GM21717 (cell line): ENCODE results near the gene STOX2.

Experiments used
- ATAC-seq: cut with Tn5 transposase; IDR thresholded peaks from one replicate; pipeline ENCODE4 v1.9.1; 2021; ENCODE audit warnings: mild to moderate bottlenecking, moderate library complexity; ENCODE audit not compliant: unreplicated experiment

Gene STOX2, protein sequence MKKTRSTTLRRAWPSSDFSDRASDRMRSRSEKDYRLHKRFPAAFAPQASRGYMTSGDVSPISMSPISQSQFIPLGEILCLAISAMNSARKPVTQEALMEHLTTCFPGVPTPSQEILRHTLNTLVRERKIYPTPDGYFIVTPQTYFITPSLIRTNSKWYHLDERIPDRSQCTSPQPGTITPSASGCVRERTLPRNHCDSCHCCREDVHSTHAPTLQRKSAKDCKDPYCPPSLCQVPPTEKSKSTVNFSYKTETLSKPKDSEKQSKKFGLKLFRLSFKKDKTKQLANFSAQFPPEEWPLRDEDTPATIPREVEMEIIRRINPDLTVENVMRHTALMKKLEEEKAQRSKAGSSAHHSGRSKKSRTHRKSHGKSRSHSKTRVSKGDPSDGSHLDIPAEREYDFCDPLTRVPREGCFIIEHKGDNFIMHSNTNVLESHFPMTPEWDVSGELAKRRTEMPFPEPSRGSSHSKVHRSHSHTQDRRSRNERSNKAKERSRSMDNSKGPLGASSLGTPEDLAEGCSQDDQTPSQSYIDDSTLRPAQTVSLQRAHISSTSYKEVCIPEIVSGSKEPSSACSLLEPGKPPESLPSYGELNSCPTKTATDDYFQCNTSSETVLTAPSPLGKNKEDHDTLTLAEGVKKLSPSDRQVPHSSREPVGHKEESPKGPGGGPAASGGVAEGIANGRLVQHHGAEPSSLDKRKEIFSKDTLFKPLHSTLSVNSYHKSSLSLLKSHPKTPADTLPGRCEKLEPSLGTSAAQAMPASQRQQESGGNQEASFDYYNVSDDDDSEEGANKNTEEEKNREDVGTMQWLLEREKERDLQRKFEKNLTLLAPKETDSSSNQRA (N-terminal part only)

DNA sequence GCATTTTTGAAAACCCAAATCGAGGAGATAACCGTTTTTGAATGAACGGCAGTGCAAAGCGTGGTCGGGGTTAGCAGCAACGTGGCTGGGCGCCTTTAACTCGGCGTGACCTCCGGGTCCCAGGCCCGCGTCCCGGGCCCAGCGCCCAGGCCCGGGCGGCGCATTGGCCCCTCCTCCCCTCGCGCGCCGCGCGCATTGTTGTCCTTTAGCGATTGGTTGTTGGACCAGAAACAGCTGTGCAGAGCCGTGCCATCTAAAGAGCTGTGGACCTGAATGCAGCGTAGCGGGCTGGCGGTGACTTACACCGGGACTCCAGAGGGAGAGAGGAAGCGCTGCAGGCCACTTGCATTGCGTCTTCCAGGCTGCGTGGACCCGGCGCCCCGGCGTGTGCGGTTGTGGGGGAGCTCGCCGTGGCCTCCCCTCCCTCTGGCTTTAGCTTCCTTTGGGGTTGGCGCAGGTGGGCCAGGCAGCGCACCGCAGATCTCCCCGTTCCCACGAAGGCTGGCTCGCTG, at the start of gene STOX2:
Gene STOX2 (plus strand): TSS at position 227 of the 512 bp plus-strand sequence. CDS start 1,484 bp downstream, outside the sequence.
- ATAC-seq, result no peak

DNA sequence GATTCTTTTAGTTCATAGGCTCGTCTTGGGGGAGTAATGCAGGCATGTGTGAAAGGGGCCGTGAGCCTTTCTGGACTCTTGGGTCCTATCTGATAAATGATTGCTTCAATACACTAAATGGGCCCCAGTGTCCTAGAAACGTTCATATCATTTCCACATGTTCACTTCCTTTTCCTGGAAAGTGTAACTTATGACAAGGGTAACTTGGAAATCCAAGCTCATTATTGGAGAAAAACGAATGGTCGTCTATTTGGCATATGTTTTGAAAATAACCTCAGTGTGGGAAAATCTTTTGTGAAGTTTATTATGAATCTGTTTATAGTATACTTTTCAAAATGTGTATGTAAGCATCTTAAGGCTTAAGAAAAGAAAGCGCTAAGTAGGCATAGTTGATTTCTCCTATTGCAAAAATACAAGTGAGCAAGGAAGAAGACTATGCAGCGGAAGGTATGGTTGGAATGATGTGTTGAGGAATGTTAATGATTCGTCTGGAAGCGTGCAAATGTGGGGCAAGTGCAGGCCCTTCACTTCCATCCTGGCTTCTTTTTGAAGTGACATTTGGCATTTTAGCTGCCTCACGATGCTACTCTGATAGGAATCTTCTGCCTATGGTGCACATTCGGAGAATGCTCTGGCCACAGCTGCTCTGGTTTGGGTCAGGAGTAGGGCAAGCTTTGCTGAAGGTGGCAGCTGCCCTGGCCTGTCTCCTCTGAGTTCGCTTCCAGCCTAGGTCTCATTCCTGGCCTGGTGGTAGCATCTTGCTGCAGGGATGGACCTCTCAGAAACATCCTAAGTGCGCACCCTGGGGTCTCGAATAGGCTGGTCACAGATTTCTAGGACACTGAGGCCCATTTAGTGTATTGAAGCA, 49.5 kb upstream of the STOX2 start:
- ATAC-seq, result no peak

DNA sequence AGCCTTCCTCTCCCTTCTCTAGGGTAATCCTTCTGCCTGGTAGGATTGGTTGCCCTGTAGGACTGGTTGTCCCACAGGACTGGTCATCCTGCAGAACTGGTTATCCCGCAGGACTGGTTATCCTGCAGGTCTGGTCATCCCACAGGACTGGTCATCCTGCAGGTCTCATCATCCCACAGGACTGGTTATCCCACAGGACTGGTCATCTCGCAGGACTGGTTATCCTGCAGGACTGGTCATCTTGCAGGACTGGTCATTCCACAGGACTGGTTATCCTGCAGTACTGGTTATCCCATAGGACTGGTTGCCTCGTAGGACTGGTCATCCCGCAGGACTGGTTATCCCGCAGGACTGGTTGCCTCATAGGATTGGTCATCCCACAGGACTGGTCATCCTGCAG, 48.1 kb upstream of the STOX2 start:
- ATAC-seq, result no peak

DNA sequence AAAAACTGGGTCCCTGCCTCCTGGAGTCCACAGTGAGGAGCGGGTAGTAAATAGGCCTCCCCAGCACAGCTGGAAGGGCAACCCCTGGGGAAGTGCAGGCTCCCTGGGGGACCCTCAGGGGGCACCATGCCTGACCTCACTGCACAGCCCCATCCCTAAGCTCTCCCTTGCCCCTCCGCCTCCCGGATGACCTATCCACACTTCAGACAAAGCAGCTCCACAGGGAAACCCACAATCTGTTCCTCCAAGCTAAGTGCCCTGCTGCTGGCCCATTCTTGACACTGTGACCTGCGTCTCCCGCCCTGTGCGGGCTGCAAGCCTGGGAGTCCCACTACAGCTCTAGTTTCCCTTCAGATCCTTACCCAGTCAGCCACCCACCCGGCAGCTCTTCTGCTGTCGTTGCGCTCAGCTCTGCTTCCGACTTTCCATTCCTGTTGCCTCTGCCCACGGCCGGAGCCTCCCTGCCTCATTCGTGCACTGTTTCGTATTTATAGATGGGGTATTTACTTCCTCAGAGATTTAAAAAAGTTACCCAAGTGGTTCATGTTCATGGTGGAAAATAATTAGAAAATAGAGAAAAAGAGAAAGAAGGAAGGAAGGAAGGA, 47.0 kb upstream of the STOX2 start:
- no peak for ATAC-seq

DNA sequence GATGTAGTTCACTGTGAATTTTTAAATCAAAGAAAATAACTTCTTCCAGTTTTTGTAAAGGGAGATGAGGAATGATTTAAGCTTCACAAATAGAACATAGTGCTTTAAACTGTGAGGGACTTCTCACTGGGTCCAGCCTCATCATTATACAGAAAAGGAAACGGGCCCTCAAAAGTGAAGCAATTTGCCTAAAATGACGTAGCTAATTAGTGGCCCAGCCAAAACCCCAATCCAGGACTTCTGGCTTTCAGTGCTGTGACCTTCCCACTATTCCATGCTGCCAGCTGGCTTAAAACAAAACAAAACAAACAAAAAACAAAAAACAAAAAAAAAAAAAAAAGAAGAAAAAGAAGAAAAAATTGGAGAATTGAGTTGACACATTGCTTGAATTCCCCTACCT, 45.0 kb upstream of the STOX2 start:
- ATAC-seq, result no peak

DNA sequence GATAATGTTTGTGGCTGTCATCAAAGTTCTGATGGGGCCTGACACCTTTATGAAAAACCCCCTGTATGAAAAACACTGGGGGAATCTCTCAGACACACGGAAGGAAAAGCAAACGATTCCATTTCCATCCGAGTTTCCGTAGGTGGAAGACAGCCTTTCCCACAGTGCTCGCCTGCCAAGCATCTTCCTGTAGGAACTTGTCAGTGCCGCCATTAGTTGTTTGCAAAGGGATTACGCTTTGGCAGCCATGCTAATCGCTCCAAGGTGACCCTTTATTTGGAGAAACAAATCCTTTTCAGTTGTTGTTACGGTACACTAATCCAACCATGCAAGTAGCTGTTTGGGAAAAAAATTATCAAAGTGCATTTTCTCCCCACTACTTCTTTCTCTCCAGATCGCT, 44.4 kb upstream of the STOX2 start:
- no peak for ATAC-seq

DNA sequence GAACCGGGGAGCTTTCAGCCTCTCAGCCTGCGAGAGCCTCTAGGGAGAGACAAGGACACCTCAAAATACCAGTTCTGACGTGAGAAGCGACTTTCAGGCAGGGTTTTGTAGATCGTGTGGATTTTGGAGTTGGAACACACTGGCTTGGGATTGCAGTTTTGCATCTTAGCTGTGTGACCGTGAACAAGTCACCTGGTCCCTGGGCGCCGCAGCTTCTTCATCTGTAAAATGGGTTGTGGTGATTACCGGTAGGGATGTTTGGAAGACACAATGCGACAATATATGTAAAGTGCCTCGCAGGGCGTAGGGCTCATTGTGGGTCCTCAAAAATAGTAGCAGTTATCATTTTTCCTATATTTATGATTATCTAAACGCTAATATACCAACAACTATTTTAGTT, 43.7 kb upstream of the STOX2 start:
- no peak for ATAC-seq

DNA sequence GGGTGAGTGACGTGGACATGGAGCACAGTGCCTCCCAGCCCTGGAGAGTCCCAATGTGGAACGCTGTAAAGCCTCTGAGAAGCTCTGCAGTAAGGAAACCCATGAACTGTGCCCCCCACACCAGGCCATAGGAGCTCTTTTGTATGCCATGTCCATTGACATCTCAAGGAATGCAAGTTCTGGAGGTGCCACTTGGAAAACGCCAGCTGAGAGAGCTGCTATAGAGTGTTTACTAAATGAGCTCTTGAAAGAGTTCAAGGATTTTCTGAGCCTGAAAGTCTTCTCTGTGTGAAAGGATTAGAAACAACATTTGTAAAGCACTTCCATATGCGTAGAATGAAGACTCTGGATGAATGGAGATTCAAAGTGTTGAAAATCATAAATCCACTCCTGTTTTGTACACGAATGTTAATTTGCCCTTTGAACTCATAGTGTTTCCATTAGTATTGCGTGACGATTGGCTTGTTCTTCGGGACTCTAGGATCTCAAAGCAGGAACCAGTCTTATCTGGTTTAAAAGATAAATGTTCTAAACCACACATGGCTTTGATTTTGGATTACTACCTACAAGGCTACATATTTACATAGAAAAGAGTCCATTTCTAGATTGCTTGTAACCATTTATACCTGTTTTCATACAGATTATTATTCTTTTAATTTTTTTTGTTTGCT, 41.8 kb upstream of the STOX2 start:
- no peak for ATAC-seq

DNA sequence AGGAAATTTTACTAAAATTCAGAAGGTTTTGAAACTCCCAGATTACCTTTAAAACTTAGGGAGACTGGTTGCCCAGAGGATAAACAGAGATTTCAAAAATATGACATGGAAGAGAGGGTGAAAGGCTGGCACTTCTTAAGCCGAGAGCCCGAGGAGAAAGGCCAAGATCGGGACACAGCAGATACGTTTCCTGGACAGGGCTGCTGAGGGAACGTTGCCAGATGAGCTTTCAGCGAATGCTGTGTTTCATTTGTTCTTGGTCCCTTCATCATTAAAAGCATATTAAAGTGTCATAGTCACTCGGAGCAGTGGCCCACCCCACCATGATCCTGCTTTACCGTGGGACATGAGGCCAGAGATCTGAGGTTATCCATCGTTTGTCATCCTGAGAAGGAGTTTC, 37.9 kb upstream of the STOX2 start:
- ATAC-seq, result no peak

DNA sequence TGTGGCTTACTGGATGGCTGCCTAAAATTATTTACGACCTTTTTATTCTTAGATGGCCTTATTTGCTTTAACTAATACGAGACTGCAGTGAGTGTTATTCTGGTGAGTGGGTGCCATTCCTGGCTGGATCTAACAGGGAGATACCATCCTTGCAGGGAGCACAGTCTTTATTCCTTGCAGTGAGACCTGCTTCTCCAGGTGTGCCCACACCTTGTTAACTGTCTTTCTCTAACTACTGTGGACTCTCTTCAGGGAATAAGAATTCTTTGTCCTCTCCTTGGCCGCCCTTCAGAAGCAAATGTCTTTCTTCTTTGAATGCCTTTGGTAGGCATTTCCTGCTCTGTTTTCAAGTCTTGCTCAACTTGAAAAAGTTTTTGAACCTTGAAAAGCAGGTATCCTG, 34.1 kb upstream of the STOX2 start:
- no peak for ATAC-seq

DNA sequence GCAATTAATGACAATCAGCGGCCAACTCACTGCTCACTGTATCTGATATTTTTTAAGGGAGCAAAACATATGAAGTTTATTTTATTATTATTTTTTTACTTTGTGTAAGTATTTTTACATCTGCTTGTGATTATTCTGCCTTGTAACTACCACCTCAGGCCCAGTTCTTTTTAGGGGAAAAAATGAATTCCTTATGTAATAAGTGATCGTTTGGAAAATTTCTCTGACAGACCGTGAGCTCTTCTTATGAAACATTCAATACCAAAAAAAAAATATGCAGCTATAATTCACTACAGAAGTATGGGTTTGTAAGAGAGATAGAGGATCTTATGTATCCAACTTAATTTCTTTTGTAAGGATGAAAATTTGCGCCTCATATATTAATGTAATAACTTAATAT, 33.5 kb upstream of the STOX2 start:
- no peak for ATAC-seq

DNA sequence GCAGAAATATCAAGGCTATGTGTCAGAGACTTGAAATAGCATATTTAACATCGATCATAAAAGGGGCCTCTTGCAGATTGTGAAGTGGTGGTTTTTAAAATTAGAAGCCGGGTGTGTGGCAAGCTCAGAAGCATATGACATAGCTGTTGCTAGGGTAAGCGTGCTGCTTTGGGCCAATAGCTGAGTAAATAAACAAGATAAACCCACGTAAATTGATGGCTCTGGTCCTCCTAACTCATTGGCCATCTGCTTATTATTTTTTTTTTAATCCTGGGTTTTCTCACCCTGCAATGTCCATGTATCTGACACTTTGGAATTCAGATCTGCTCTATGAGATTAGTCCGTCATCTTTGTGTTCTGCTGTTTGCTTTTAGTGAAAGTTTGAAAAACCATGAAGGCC, 32.6 kb upstream of the STOX2 start:
- no peak for ATAC-seq

DNA sequence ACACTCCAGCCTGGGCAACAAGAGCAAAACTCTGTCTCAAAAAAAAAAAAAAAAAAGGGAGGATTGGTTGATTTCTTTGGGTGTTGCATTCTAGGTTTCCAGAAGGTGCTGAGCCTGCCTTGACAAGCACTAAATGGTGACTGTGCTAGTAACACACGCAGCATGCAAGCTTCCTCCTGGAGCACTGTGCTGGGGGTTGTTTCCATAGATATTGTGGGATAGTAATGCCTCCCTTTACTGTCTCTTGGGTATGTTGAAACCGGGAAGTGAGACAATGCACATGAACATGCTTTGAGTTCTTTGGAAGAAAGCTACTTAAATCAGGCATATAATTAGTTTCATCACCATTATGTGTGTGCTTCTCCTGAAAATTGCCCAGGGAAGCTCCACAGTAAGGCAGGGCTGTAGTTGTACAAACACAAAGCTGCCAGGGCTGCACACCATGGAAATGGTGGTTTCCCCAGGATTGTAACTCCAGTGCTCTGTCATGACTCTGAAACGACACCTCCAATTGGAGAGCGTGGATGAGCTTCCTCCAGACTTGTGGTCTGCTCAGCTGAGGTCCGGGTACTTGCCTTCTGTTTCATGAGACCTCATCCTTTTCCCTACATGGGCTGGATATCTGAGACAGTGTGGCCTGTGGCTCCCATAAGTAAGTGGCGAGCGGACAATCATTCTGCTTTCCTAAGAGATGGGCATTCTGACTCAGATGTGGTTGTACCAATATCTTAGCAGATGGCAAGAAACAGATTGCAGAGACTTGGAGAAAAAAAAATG, 31.5 kb upstream of the STOX2 start:
- no peak for ATAC-seq

DNA sequence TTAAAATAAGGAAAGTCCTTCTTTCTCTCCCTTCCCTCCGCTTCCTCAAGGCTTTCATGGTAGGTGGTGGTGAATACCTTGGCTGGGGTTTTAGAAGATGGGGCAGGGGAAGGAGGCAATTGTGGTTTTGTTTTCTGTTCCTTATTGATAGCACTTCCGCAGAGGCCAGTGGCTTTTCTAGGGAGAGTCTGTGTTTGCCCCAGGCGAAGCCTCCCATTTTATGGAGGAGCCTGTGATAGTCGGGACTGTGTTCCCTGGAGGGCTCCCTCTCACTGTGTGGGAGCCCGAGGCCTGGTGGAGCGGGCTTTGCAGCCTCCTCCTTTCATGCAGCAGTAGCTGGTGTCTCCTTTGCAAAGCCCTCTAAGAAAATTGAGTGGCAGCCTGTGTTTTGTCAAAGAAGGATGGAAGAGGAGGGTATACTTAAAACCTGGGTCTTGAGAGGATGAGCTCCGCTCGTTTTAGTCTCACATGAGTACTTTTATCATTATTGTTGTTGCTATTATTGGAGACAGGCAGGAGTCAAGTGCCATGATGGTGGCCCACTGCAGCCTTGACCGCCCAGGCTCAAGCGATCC, 29.8 kb upstream of the STOX2 start:
- ATAC-seq, result no peak

DNA sequence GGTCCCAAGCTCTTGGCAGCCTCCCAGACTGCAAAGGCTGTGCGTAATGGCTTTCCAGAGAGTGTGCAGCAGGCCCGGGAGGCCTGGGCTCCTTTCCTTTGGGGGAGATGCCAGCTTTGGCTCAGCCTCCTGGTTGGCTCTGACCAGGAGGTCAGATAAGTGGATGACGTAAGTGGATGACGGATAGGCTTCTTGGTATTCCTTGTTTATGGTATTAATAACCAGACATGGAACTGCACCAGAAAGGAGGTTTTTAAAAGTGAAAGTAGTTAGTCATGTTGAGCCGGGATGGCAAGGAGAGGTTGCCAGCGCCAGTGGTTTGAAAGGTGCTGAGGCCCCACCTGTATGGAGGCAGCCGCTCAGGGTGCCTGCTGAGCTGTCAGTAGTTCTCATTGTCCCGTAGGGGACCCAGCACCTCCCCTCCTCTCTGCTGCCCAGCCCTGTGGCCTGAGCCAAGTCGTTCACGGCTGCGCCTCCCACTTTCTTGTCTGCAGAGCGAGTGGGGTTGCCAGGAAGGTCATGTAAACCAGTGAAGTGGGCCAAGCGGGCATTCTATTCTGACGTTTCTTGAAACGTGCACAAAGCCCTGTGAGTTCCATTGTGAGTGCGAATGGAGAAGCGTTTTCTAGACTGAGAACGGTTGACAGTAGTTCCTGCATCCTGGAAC, 28.7 kb upstream of the STOX2 start:
- ATAC-seq, result no peak

DNA sequence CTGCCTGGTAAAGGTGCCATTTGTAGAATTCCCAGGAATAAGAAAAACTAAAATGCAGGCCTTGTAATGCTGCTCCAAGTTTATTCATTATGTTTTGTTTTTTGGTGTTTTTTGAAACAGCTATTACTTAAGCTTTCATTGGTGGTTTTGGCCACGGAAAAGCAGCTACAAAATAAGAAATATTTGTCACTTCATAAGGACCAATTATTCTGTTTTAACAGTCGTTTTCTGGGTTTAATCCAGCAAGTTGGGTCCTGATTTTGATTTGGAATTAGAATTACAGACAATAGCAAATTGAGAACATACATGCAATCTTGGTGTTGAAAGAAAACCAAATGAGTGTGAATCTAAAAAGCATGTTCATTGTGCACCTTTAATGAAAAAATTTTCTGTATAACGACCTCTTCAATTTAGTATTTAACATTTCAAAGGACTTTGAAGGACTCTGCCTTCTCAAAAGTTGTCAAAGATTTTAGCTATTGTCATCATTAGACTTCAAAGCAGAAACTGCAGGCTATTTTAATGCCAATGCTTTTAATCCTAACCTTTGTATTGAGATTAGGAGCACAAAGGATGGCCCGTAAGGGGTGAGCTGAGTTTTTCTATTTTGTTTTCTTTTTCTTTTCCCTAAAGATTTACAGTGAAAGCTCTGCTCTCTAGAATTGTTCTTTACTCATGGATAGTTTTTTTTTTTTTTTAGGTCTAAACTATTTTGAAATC, 26.7 kb upstream of the STOX2 start:
- ATAC-seq, result no peak

DNA sequence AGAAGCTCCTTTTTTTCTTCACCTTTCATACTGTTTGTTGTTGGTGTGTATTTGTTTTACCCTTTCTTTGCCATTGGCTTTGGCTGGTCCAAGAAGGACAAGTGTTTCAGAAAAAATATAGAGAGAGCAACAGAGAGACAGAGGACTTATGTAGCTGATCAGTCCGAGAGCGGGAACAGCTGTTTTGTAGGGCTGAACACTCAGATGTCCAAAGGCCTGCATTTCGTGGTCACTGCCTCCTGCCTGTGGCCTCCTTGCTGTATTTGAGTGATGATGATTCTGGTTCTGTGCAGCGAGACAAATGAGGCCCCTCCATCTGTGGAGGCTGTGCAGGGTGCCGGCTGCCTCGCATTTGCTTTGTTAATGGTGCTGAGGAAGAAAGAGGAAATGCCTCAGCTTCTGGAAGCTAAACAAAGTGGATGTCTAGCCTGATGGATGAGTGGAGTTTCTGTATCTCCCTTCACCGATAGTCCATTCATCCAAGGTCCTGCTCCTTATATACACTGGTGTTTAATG, 19.8 kb upstream of the STOX2 start:
- no peak for ATAC-seq

DNA sequence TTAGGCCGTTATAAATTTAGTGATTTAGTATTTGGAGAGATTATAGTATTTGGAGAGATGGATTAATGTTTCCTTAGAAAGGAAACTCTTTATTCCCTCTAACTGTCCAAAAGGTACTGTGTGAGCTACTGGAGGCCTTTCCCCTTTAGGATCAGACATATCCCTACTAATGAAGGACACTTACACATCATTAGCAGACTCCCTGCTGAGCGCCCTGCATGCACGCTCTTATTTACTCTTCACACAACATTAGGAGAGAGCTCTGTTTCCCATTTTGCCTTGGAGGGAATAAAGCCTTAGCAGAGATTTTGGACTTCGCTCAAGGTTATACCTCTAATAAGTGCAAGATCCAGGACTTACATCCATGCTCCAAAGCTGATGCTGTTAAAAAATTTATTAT, 17.8 kb upstream of the STOX2 start:
- ATAC-seq, result no peak
